H9 (cell line): ENCODE measurements around the gene ULK4. TPM values are rescaled to one million over a fixed set of nuclear protein-coding genes. Genes with fewer than 3 reads are reported as not detected.

Experiments used
- DNase-seq: peaks from one replicate; pipeline ENCODE4 v3.0.0-alpha.2; 2017
- H2AFZ ChIP-seq: one replicate; pipeline ENCODE4 v1.6.1; 2013; ENCODE audit warnings: mild to moderate bottlenecking, low read length, control low read depth, moderate library complexity
- H2AK5ac ChIP-seq: 2 replicates; pipeline ENCODE4 v1.6.1; 2013; ENCODE audit warnings: low read length, control low read depth, mixed read lengths; ENCODE audit not compliant: insufficient read length
- H2BK120ac ChIP-seq: one replicate; pipeline ENCODE4 v1.6.1; 2013; ENCODE audit warnings: low read depth, mild to moderate bottlenecking, low read length, control low read depth, inconsistent platforms; ENCODE audit not compliant: poor library complexity, severe bottlenecking
- H2BK12ac ChIP-seq: 2 replicates; pipeline ENCODE4 v1.6.1; 2013; ENCODE audit warnings: low read length, control low read depth, mixed read lengths, low read depth; ENCODE audit not compliant: insufficient read length
- H2BK15ac ChIP-seq: 2 replicates; pipeline ENCODE4 v1.6.1; 2013; ENCODE audit warnings: low read depth, low read length, control low read depth
- H2BK20ac ChIP-seq: one replicate; pipeline ENCODE4 v1.6.1; 2013; ENCODE audit warnings: low read depth, mild to moderate bottlenecking, low read length, control low read depth, inconsistent platforms; ENCODE audit not compliant: poor library complexity, severe bottlenecking
- H2BK5ac ChIP-seq: 2 replicates; pipeline ENCODE4 v1.6.1; 2013; ENCODE audit warnings: low read length, control low read depth, mixed read lengths; ENCODE audit not compliant: insufficient read length
- H3K14ac ChIP-seq: 2 replicates; pipeline ENCODE4 v1.6.1; 2013; ENCODE audit warnings: low read length, control low read depth; ENCODE audit not compliant: insufficient read depth
- H3K18ac ChIP-seq: 2 replicates; pipeline ENCODE4 v1.6.1; 2013; ENCODE audit warnings: low read depth, mild to moderate bottlenecking, mixed read lengths, low read length, control low read depth; ENCODE audit not compliant: insufficient read length
- H3K23ac ChIP-seq: 2 replicates; pipeline ENCODE4 v1.6.1; 2013; ENCODE audit warnings: low read length, control low read depth, mixed read lengths, low read depth; ENCODE audit not compliant: insufficient read length
- H3K23me2 ChIP-seq: 2 replicates; pipeline ENCODE4 v1.6.1; 2013; ENCODE audit warnings: low read depth, mild to moderate bottlenecking, mixed read lengths, low read length, control low read depth; ENCODE audit not compliant: insufficient read length, poor library complexity, severe bottlenecking
- H3K27ac ChIP-seq: 2 replicates; pipeline ENCODE4 v1.5.1; 2013; ENCODE audit warnings: low read length, control low read depth, mixed read lengths, low read depth; ENCODE audit not compliant: insufficient read length
- H3K27me3 ChIP-seq: 2 replicates; pipeline ENCODE4 v1.6.1; 2013; ENCODE audit warnings: low read length, control low read depth, inconsistent platforms; ENCODE audit not compliant: insufficient read depth
- H3K4ac ChIP-seq: 2 replicates; pipeline ENCODE4 v1.6.1; 2013; ENCODE audit warnings: low read depth, mild to moderate bottlenecking, control low read depth, inconsistent platforms, low read length, moderate library complexity
- H3K4me1 ChIP-seq: 2 replicates; pipeline ENCODE4 v1.6.1; 2013; ENCODE audit warnings: low read length, control low read depth, inconsistent platforms; ENCODE audit not compliant: insufficient read depth
- H3K4me2 ChIP-seq: 2 replicates; pipeline ENCODE4 v1.6.1; 2013; ENCODE audit warnings: low read length, control low read depth, mixed read lengths; ENCODE audit not compliant: insufficient read length, insufficient read depth
- H3K56ac ChIP-seq: 2 replicates; pipeline ENCODE4 v1.6.1; 2013; ENCODE audit warnings: low read depth, mild to moderate bottlenecking, mixed read lengths, low read length, control low read depth; ENCODE audit not compliant: insufficient read length
- H3K79me1 ChIP-seq: 2 replicates; pipeline ENCODE4 v1.6.1; 2013; ENCODE audit warnings: low read depth, mild to moderate bottlenecking, moderate library complexity, low read length, control low read depth, inconsistent platforms; ENCODE audit not compliant: insufficient read depth, poor library complexity, severe bottlenecking
- H3K79me2 ChIP-seq: 2 replicates; pipeline ENCODE4 v1.6.1; 2013; ENCODE audit warnings: low read length, control low read depth, inconsistent platforms; ENCODE audit not compliant: insufficient read depth
- H3K9ac ChIP-seq: 2 replicates; pipeline ENCODE4 v1.6.1; 2013; ENCODE audit warnings: low read length, control low read depth, mixed read lengths; ENCODE audit not compliant: insufficient read length; ENCODE audit errors: extremely low read depth
- H3K9me3 ChIP-seq: one replicate; pipeline ENCODE4 v1.6.1; 2013; ENCODE audit warnings: low read depth, low read length, inconsistent platforms; ENCODE audit not compliant: control insufficient read depth
- H3T11ph ChIP-seq: one replicate; pipeline ENCODE4 v1.6.1; 2013; ENCODE audit warnings: mild to moderate bottlenecking, low read length, control low read depth, inconsistent platforms
- H4K20me1 ChIP-seq: one replicate; pipeline ENCODE4 v1.6.1; 2013; ENCODE audit not compliant: control insufficient read depth, insufficient read length, insufficient read depth
- H4K5ac ChIP-seq: 2 replicates; pipeline ENCODE4 v1.6.1; 2013; ENCODE audit warnings: low read depth, mild to moderate bottlenecking, mixed read lengths, low read length, control low read depth; ENCODE audit not compliant: insufficient read length
- H4K8ac ChIP-seq: replicated peaks from 2 replicates; pipeline ENCODE4 v1.6.1; 2013; ENCODE audit warnings: low read length, control low read depth, mixed read lengths, low read depth; ENCODE audit not compliant: insufficient read length
- H4K91ac ChIP-seq: 2 replicates; pipeline ENCODE4 v1.6.1; 2013; ENCODE audit warnings: low read depth, mild to moderate bottlenecking, moderate library complexity, mixed read lengths, low read length, control low read depth; ENCODE audit not compliant: insufficient read length
- H3K27ac Mint-ChIP-seq, 3 experiments: 2 replicates in 2 of 3; 3 replicates in 1 of 3; pipeline ENCODE4 v1.8.0; 2020 to 2021; ENCODE audit warnings: mixed read lengths in 3 of 3, mild to moderate bottlenecking in 1 of 3, moderate library complexity in 1 of 3
- H3K27me3 Mint-ChIP-seq: 2 replicates; pipeline ENCODE4 v1.8.0; 2021; ENCODE audit warnings: low read depth, mild to moderate bottlenecking, moderate library complexity, mixed read lengths
- H3K36me3 Mint-ChIP-seq, 3 experiments: 2 replicates in 2 of 3; 3 replicates in 1 of 3; pipeline ENCODE4 v1.8.0; 2020 to 2021; ENCODE audit warnings: low read depth in 3 of 3, mixed read lengths in 3 of 3; ENCODE audit not compliant: insufficient read depth in 1 of 3
- H3K4me1 Mint-ChIP-seq, 2 experiments: 2 replicates each; pipeline ENCODE4 v1.8.0; 2020; ENCODE audit warnings: mixed read lengths in 2 of 2
- H3K4me3 Mint-ChIP-seq, 2 experiments: 2 replicates in 1 of 2; 3 replicates in 1 of 2; pipeline ENCODE4 v1.8.0; 2020 to 2021; ENCODE audit warnings: mild to moderate bottlenecking in 2 of 2, mixed read lengths in 2 of 2, moderate library complexity in 1 of 2
- H3K9me3 Mint-ChIP-seq, 2 experiments: 2 replicates in 1 of 2; 3 replicates in 1 of 2; pipeline ENCODE4 v1.8.0; 2020; ENCODE audit warnings: mild to moderate bottlenecking in 2 of 2, mixed read lengths in 2 of 2, moderate library complexity in 1 of 2
- WGBS: extraction: QIAGEN DNeasy Blood & Tissue Kit; methylation state at CpG from one replicate; pipeline ENCODE4 v1.1.7; 2013; ENCODE audit warnings: missing lambda C conversion rate, low lambda C conversion rate, mixed read lengths; ENCODE audit not compliant: insufficient read length; ENCODE audit errors: extremely low coverage; 5-methylcytosine and 5-hydroxymethylcytosine counted together
- total RNA-seq: library from RNA; stranded (reverse); gene quantifications from 2 replicates; pipeline ENCODE4 v1.2.1, GENCODE V29; 2021
- TF ChIP-seq, protein P1 (sequence below): fragments of 200-600 bp; sonication (generic); conservative IDR thresholded peaks from 3 replicates; pipeline ENCODE4 v1.8.0; 2021; ENCODE audit warnings: antibody characterized with exemption, mild to moderate bottlenecking

Gene ULK4
- total RNA-seq, 1 experiment from 2014 or later: 12.9 TPM

DNA sequence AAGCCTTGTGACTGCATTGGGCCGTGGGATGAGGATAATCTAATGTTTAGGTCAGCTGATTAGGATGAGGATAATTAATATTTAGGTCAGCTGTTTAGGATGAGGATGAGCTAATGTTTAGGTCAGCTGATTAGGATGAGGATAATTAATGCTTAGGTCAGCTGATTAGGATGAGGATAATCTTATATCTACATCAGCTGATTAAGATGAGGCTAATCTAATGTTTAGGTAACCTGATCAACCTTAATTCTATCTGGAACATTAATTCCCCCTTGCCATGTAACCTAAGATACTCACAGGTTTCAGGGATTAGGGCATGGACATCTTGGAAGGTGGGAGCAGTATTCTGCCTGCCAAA, 362.8 kb downstream of the ULK4 start:
- H3K14ac ChIP-seq: no peak overlapping the region
- no peaks in the 10 kb centered on the region for H4K20me1 ChIP-seq
- no peaks in the 10 kb centered on the region for H3K27me3 ChIP-seq
- no peak overlapping the region for H3K56ac ChIP-seq
- TF ChIP-seq, protein P1, sequence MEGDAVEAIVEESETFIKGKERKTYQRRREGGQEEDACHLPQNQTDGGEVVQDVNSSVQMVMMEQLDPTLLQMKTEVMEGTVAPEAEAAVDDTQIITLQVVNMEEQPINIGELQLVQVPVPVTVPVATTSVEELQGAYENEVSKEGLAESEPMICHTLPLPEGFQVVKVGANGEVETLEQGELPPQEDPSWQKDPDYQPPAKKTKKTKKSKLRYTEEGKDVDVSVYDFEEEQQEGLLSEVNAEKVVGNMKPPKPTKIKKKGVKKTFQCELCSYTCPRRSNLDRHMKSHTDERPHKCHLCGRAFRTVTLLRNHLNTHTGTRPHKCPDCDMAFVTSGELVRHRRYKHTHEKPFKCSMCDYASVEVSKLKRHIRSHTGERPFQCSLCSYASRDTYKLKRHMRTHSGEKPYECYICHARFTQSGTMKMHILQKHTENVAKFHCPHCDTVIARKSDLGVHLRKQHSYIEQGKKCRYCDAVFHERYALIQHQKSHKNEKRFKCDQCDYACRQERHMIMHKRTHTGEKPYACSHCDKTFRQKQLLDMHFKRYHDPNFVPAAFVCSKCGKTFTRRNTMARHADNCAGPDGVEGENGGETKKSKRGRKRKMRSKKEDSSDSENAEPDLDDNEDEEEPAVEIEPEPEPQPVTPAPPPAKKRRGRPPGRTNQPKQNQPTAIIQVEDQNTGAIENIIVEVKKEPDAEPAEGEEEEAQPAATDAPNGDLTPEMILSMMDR: no peak
- H3K9me3 Mint-ChIP-seq: no peaks in the 10 kb centered on the region
- no peak overlapping the region for H2BK12ac ChIP-seq
- H3K23ac ChIP-seq: no peak overlapping the region
- H3K79me2 ChIP-seq: no peaks in the 10 kb centered on the region
- H2BK5ac ChIP-seq: no peak overlapping the region
- no peak overlapping the region for H4K5ac ChIP-seq
- WGBS: no CpG with 5 or more reads among the region's 1 CpG
- H2BK20ac ChIP-seq: no peak overlapping the region
- H2BK120ac ChIP-seq: no peak overlapping the region
- no peak overlapping the region for H2BK15ac ChIP-seq
- H3T11ph ChIP-seq: no peak overlapping the region
- H3K4me1 ChIP-seq: no peaks in the 10 kb centered on the region
- H3K23me2 ChIP-seq: no peaks in the 10 kb centered on the region
- H3K27me3 Mint-ChIP-seq: no peaks in the 10 kb centered on the region; the same call in 1 of the 2 replicates
- no peaks in the 10 kb centered on the region for H3K9me3 ChIP-seq
- H3K4me2 ChIP-seq: no peak overlapping the region
- H3K4ac ChIP-seq: no peak overlapping the region
- DNase-seq: no peak
- no peaks in the 10 kb centered on the region for H3K79me1 ChIP-seq
- H3K4me1 Mint-ChIP-seq: no peaks in the 10 kb centered on the region
- H2AK5ac ChIP-seq: no peak overlapping the region
- no peak overlapping the region for H4K8ac ChIP-seq
- H3K18ac ChIP-seq: no peak overlapping the region
- no peak overlapping the region for H4K91ac ChIP-seq
- H3K27ac Mint-ChIP-seq: no peak overlapping the region
- no peaks in the 10 kb centered on the region for H3K36me3 Mint-ChIP-seq
- no peak overlapping the region for H3K4me3 Mint-ChIP-seq
- no peak overlapping the region for H3K9ac ChIP-seq
- no peak overlapping the region for H2AFZ ChIP-seq
- H3K27ac ChIP-seq: no peak overlapping the region
